ENCODE data around the gene SLC1A4. TPM values are rescaled to one million over a fixed set of nuclear protein-coding genes. Genes with fewer than 3 reads are reported as not detected.

Gene SLC1A4
- total and polyA plus RNA-seq, 10 of the 15 experiments (the other 5 are each of a cell fraction or from before 2014, with no cell fraction given): 10.8 to 43.2 (median 27.7) TPM

DNA sequence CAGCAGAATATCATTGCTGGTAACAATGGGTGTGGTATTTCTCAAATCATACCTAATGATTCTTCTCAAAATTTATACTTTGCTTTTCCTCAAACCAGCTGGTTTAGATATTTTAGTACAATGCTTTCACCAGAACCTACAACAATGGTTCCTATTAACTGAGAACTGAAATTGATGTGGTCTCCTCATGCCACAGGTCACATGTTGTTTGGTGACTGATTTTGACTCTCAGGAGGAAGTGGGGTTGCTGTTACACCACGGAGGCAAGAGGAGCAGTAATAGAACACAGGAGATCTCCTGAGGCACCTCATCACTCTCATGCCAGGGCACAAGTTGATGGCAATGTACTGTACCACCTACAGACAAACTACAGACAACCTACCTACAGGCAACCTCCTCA lies 64.0 kb downstream of the SLC1A4 start (continued):
- TF ChIP-seq, protein P1, sequence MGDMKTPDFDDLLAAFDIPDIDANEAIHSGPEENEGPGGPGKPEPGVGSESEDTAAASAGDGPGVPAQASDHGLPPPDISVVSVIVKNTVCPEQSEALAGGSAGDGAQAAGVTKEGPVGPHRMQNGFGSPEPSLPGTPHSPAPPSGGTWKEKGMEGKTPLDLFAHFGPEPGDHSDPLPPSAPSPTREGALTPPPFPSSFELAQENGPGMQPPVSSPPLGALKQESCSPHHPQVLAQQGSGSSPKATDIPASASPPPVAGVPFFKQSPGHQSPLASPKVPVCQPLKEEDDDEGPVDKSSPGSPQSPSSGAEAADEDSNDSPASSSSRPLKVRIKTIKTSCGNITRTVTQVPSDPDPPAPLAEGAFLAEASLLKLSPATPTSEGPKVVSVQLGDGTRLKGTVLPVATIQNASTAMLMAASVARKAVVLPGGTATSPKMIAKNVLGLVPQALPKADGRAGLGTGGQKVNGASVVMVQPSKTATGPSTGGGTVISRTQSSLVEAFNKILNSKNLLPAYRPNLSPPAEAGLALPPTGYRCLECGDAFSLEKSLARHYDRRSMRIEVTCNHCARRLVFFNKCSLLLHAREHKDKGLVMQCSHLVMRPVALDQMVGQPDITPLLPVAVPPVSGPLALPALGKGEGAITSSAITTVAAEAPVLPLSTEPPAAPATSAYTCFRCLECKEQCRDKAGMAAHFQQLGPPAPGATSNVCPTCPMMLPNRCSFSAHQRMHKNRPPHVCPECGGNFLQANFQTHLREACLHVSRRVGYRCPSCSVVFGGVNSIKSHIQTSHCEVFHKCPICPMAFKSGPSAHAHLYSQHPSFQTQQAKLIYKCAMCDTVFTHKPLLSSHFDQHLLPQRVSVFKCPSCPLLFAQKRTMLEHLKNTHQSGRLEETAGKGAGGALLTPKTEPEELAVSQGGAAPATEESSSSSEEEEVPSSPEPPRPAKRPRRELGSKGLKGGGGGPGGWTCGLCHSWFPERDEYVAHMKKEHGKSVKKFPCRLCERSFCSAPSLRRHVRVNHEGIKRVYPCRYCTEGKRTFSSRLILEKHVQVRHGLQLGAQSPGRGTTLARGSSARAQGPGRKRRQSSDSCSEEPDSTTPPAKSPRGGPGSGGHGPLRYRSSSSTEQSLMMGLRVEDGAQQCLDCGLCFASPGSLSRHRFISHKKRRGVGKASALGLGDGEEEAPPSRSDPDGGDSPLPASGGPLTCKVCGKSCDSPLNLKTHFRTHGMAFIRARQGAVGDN (IDR thresholded peaks at IDR 0.05): peak; percentile 61; the same call in 1 of the 2 replicates
- no peak for TF ChIP-seq HDGF (IDR thresholded peaks at IDR 0.05)
- no peak for TF ChIP-seq SMAD1 (IDR thresholded peaks at IDR 0.05; ENCODE audit: low read depth, partially characterized antibody)
- peak; percentile 91 to 94 for TF ChIP-seq BHLHE40 (IDR thresholded peaks at IDR 0.05; ENCODE audit: borderline replicate concordance in 1 of 2, low read depth in 2 of 2, low read length in 1 of 2)
- TF ChIP-seq SPI1 (IDR thresholded peaks at IDR 0.05; ENCODE audit: borderline replicate concordance, insufficient read depth, low read depth, low read length): peak; percentile 98
- TF ChIP-seq, protein P2, sequence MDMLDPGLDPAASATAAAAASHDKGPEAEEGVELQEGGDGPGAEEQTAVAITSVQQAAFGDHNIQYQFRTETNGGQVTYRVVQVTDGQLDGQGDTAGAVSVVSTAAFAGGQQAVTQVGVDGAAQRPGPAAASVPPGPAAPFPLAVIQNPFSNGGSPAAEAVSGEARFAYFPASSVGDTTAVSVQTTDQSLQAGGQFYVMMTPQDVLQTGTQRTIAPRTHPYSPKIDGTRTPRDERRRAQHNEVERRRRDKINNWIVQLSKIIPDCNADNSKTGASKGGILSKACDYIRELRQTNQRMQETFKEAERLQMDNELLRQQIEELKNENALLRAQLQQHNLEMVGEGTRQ (IDR thresholded peaks at IDR 0.05; ENCODE audit: borderline replicate concordance, low read depth, low read length): peak; percentile 82
- TF ChIP-seq TCF12 (IDR thresholded peaks at IDR 0.05; ENCODE audit: low read depth, low read length): 0 out of 2 replicates have a peak, but pooled peaks have one; percentile 35
- no peak for TF ChIP-seq CEBPB (IDR thresholded peaks at IDR 0.05; ENCODE audit: borderline replicate concordance in 1 of 2, low read depth in 2 of 2, low read length in 2 of 2)
- TF ChIP-seq NR2F1 (conservative IDR thresholded peaks at IDR 0.05): 0 out of 2 replicates have a peak, but pooled peaks have one; percentile 35
- peak; percentile 46; the same call in 1 of the 2 replicates for TF ChIP-seq GATAD2B (conservative IDR thresholded peaks at IDR 0.05; ENCODE audit: low read depth)
- TF ChIP-seq DPF2 (IDR thresholded peaks at IDR 0.05): peak; percentile 81
- no peak for TF ChIP-seq RBBP5 (conservative IDR thresholded peaks at IDR 0.05)
- peak; percentile 75; the same call in 1 of the 2 replicates for TF ChIP-seq MXI1 (IDR thresholded peaks at IDR 0.05; ENCODE audit: low read depth, low read length)
- TF ChIP-seq POU2F2 (IDR thresholded peaks at IDR 0.05; ENCODE audit: borderline replicate concordance, low read depth, low read length): peak; percentile 67; the same call in 1 of the 3 replicates
- no peak for TF ChIP-seq ZNF274 (IDR thresholded peaks at IDR 0.05; ENCODE audit: insufficient read depth, insufficient read length)
- peak; percentile 86 for TF ChIP-seq MEF2A (IDR thresholded peaks at IDR 0.05; ENCODE audit: insufficient read depth, low read depth, low read length)
- TF ChIP-seq CHD2 (IDR thresholded peaks at IDR 0.05; ENCODE audit: borderline replicate concordance, low read depth, low read length): peak; percentile 67; the same call in 1 of the 2 replicates
- TF ChIP-seq LARP7 (IDR thresholded peaks at IDR 0.05): no peak
- TF ChIP-seq, protein P3, sequence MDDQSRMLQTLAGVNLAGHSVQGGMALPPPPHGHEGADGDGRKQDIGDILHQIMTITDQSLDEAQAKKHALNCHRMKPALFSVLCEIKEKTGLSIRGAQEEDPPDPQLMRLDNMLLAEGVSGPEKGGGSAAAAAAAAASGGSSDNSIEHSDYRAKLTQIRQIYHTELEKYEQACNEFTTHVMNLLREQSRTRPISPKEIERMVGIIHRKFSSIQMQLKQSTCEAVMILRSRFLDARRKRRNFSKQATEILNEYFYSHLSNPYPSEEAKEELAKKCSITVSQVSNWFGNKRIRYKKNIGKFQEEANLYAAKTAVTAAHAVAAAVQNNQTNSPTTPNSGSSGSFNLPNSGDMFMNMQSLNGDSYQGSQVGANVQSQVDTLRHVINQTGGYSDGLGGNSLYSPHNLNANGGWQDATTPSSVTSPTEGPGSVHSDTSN (IDR thresholded peaks at IDR 0.05; ENCODE audit: insufficient replicate concordance, low read depth, low read length): peak; percentile 17
- peak; percentile 72 for TF ChIP-seq IKZF1 (conservative IDR thresholded peaks at IDR 0.05)
- TF ChIP-seq CBFB (IDR thresholded peaks at IDR 0.05; ENCODE audit: low read depth): peak; percentile 82
- TF ChIP-seq CREB1 (IDR thresholded peaks at IDR 0.05; ENCODE audit: low read depth): peak; percentile 41; the same call in 1 of the 2 replicates
- peak; percentile 81 for TF ChIP-seq ATF7 (IDR thresholded peaks at IDR 0.05; ENCODE audit: low read depth)
- TF ChIP-seq POLR2A (IDR thresholded peaks at IDR 0.05; ENCODE audit: low read depth, low read length): peak; percentile 55; the same call in 1 of the 2 replicates
- TF ChIP-seq, protein P4, sequence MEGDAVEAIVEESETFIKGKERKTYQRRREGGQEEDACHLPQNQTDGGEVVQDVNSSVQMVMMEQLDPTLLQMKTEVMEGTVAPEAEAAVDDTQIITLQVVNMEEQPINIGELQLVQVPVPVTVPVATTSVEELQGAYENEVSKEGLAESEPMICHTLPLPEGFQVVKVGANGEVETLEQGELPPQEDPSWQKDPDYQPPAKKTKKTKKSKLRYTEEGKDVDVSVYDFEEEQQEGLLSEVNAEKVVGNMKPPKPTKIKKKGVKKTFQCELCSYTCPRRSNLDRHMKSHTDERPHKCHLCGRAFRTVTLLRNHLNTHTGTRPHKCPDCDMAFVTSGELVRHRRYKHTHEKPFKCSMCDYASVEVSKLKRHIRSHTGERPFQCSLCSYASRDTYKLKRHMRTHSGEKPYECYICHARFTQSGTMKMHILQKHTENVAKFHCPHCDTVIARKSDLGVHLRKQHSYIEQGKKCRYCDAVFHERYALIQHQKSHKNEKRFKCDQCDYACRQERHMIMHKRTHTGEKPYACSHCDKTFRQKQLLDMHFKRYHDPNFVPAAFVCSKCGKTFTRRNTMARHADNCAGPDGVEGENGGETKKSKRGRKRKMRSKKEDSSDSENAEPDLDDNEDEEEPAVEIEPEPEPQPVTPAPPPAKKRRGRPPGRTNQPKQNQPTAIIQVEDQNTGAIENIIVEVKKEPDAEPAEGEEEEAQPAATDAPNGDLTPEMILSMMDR (IDR thresholded peaks at IDR 0.05 in 2 of 3, conservative IDR thresholded peaks at IDR 0.05 in 1 of 3; ENCODE audit: control insufficient read depth in 2 of 3, extremely low read depth in 1 of 3, insufficient read depth in 1 of 3, low read depth in 3 of 3, low read length in 3 of 3): no peak

Data from GM12878 (cell line).